PFSK-1 (cell line): Measurements from ENCODE around the gene GALNT12.

ENCODE experiments used
- POLR2AphosphoS5 ChIP-seq: IDR thresholded peaks from 2 replicates; pipeline ENCODE4 v1.6.1; 2012; ENCODE audit warnings: low read depth, mild to moderate bottlenecking, control low read depth, low read length, moderate library complexity
- SIN3A ChIP-seq: IDR thresholded peaks from 2 replicates; pipeline ENCODE4 v1.6.1; 2012; ENCODE audit warnings: mild to moderate bottlenecking, low read length, moderate library complexity, borderline replicate concordance; ENCODE audit not compliant: insufficient read depth
- TAF1 ChIP-seq: IDR thresholded peaks from 2 replicates; pipeline ENCODE4 v1.6.1; 2012; ENCODE audit warnings: low read length, control low read depth, borderline replicate concordance; ENCODE audit not compliant: insufficient read depth

DNA sequence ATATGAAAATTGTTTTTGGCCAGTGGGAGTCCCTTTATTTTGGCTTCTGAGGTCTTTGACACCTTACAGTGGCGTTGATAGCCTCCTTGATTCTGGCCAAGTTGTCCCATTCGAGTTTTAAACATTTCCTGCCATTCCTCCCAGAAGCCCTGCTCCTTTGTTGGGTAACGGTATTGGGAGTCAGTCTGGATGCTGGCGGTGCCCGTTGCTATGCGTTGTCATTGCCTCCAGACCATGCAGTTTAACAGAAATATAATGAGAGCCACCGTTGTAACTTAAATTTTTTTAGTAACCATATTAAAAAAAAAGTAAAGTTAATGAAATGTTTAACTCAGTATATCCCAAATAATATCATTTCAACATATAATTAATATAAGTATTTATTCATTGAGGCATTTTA, 35.0 kb downstream of the GALNT12 start:
- TF ChIP-seq SIN3A, result no peak
- no peak for TF ChIP-seq POLR2AphosphoS5
- no peak for TF ChIP-seq TAF1
